ENCODE results near the gene RCAN3. TPM values are rescaled to one million over a fixed set of nuclear protein-coding genes. Genes with fewer than 3 reads are reported as not detected.

RCAN3 gene
- total RNA-seq, 1 experiment from 2014 or later = 21.9 TPM

DNA sequence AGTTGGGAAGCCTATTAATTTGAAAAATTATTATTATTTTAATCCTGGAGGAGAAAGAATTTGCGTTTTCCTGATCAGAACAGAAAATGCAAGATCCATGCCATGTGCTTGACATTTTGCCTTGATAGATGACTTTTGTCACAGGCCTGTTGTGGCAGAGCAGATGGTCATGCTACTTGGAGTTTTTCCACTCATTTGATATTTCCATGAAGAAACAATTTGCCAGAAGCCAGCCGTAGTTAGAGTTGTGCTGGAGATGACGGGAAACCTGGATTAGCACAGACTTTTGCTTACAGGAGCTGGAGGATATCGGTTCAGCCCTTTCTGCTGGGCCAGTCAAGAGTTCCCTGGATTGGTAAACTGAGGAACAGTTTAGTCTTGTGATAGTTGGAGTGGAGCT lies 3.2 kb downstream of the RCAN3 start:
- POLR2A ChIA-PET (ENCODE audit: unreplicated experiment) = interaction anchor here (0.6 kb wide), 3 partner anchors 9 to 408 kb away, joined by 3 read pairs; no protein-coding TSS in a partner anchor
- Histone ChIP-seq H3K79me2 (ENCODE audit: low read depth) (no peaks in the 10 kb centered on the region), H3K27me3 (ENCODE audit: insufficient read depth, low read depth) (no peaks in the 10 kb centered on the region), H3K27ac (no peak overlapping the region), H3K9me2 (ENCODE audit: insufficient read depth) (no peaks in the 10 kb centered on the region), H3K4me1 (replicated peaks; ENCODE audit: insufficient read depth) (peaks cover 6% of the 10 kb centered on the region; the same call in 1 of the 2 replicates), H2AFZ (no peak overlapping the region), H4K20me1 (ENCODE audit: insufficient read depth) (no peaks in the 10 kb centered on the region), H3K4me3 (no peak overlapping the region), H3K36me3 (ENCODE audit: low read depth) (no peaks in the 10 kb centered on the region), H3K9me3 (ENCODE audit: insufficient read depth, low read depth) (no peaks in the 10 kb centered on the region), H3F3A (ENCODE audit: insufficient read depth, low read depth) (no peaks in the 10 kb centered on the region), H3K4me2 (no peak overlapping the region)
- no peak for TF ChIP-seq EZH2 (IDR thresholded peaks at IDR 0.05; ENCODE audit: low read depth)
- TF ChIP-seq, protein P1, sequence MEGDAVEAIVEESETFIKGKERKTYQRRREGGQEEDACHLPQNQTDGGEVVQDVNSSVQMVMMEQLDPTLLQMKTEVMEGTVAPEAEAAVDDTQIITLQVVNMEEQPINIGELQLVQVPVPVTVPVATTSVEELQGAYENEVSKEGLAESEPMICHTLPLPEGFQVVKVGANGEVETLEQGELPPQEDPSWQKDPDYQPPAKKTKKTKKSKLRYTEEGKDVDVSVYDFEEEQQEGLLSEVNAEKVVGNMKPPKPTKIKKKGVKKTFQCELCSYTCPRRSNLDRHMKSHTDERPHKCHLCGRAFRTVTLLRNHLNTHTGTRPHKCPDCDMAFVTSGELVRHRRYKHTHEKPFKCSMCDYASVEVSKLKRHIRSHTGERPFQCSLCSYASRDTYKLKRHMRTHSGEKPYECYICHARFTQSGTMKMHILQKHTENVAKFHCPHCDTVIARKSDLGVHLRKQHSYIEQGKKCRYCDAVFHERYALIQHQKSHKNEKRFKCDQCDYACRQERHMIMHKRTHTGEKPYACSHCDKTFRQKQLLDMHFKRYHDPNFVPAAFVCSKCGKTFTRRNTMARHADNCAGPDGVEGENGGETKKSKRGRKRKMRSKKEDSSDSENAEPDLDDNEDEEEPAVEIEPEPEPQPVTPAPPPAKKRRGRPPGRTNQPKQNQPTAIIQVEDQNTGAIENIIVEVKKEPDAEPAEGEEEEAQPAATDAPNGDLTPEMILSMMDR (conservative IDR thresholded peaks at IDR 0.05) = no peak
- DNase-seq = no peak
- CTCF ChIA-PET = no interaction called here
- intact Hi-C loops (cut with micrococcal nuclease; ENCODE audit: unreplicated experiment) = no loop called here
- no TSS peak for BruUV-seq (replicated peaks)

GRCh38 chr1:24506691-24507381 lies 4.2 kb downstream of the RCAN3 start:
- BruUV-seq (replicated peaks) = no TSS peak
- no peaks in the 10 kb centered on the region for H3K79me2 ChIP-seq (ENCODE audit: low read depth)
- no peaks in the 10 kb centered on the region for H3F3A ChIP-seq (ENCODE audit: insufficient read depth, low read depth)
- H2AFZ ChIP-seq = no peak overlapping the region
- no peaks in the 10 kb centered on the region for H3K36me3 ChIP-seq (ENCODE audit: low read depth)
- no peak overlapping the region for H3K27ac ChIP-seq
- peaks cover 6% of the 10 kb centered on the region; the same call in 1 of the 2 replicates for H3K4me1 ChIP-seq (replicated peaks; ENCODE audit: insufficient read depth)
- H3K9me3 ChIP-seq (ENCODE audit: insufficient read depth, low read depth) = no peaks in the 10 kb centered on the region
- CTCF ChIA-PET = no interaction called here
- H3K27me3 ChIP-seq (ENCODE audit: insufficient read depth, low read depth) = no peaks in the 10 kb centered on the region
- TF ChIP-seq EZH2 (IDR thresholded peaks at IDR 0.05; ENCODE audit: low read depth) = no peak
- TF ChIP-seq, protein P1 (conservative IDR thresholded peaks at IDR 0.05) = no peak
- H4K20me1 ChIP-seq (ENCODE audit: insufficient read depth) = no peaks in the 10 kb centered on the region
- no peak overlapping the region for H3K4me3 ChIP-seq
- no peak overlapping the region for H3K4me2 ChIP-seq
- no peaks in the 10 kb centered on the region for H3K9me2 ChIP-seq (ENCODE audit: insufficient read depth)
- POLR2A ChIA-PET (ENCODE audit: unreplicated experiment) = no interaction called here
- no peak for DNase-seq
- intact Hi-C loops (cut with micrococcal nuclease; ENCODE audit: unreplicated experiment) = no loop called here

DNA sequence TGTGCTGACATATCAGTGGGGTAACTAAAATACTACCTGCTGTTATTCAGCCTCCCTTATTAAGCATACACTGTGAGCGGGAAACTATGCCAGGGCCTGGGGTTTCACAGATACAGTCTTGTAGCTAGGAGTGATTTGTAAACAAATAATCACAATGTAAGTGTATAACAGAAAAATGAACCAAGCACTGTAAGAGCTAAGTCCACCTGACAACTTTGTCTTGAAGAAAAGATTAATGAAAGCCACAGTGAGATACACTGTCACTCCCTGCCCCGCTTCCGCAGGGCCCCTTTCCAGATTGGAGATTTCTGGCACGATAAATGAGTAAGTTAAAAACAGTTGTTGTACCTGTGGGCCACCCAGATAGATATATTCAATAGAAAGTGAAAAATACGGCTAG lies 4.8 kb downstream of the RCAN3 start:
- no peak for DNase-seq
- intact Hi-C loops (cut with micrococcal nuclease; ENCODE audit: unreplicated experiment) = no loop called here
- Histone ChIP-seq H3K9me3 (ENCODE audit: insufficient read depth, low read depth) (no peaks in the 10 kb centered on the region), H4K20me1 (ENCODE audit: insufficient read depth) (no peaks in the 10 kb centered on the region), H3K4me2 (no peak overlapping the region), H3K4me1 (replicated peaks; ENCODE audit: insufficient read depth) (peaks cover 6% of the 10 kb centered on the region; the same call in 1 of the 2 replicates), H3K9me2 (ENCODE audit: insufficient read depth) (no peaks in the 10 kb centered on the region), H3K4me3 (no peak overlapping the region), H3K27ac (no peak overlapping the region), H3F3A (ENCODE audit: insufficient read depth, low read depth) (no peaks in the 10 kb centered on the region), H3K36me3 (ENCODE audit: low read depth) (no peaks in the 10 kb centered on the region), H2AFZ (no peak overlapping the region), H3K27me3 (ENCODE audit: insufficient read depth, low read depth) (no peaks in the 10 kb centered on the region), H3K79me2 (ENCODE audit: low read depth) (no peaks in the 10 kb centered on the region)
- CTCF ChIA-PET = no interaction called here
- POLR2A ChIA-PET (ENCODE audit: unreplicated experiment) = interaction anchor here (0.6 kb wide), 1 partner anchor 21 kb away, joined by 6 read pairs; no protein-coding TSS in a partner anchor
- TF ChIP-seq, protein P1 (conservative IDR thresholded peaks at IDR 0.05) = no peak
- TF ChIP-seq EZH2 (IDR thresholded peaks at IDR 0.05; ENCODE audit: low read depth) = no peak
- BruUV-seq (replicated peaks) = no TSS peak
